Measurements from ENCODE around the gene CRYBB3. TPM values are rescaled to one million over a fixed set of nuclear protein-coding genes. Genes with fewer than 3 reads are reported as not detected.

Gene CRYBB3
- total RNA-seq, 1 experiment from 2014 or later: 0.64 TPM

DNA sequence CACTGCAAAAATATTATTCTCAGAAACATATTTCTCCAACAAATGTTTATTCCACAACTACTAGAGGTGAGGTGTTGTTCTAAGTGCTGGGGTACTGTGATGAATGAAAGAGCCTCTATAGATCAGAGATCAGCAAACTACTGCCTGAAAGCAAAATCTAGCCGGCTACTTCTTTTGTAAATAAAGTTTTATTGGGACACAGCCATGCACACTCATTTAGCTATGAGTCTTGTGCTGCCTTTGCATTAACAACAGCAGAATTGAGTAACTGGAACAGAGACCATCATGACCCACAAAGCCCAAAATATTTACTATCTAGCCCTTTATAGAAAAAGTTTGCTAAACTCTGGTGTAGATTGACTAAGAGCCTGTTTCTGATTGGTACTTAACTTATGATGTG is 37.1 kb upstream of the CRYBB3 start (continued):
- TF ChIP-seq CEBPB (IDR thresholded peaks at IDR 0.05; ENCODE audit: low read depth) (no peak), ELF1 (IDR thresholded peaks at IDR 0.05; ENCODE audit: borderline replicate concordance, low read depth) (no peak), EZH2phosphoT487 (IDR thresholded peaks at IDR 0.05; ENCODE audit: borderline replicate concordance) (no peak), TCF7L2 (IDR thresholded peaks at IDR 0.05; ENCODE audit: borderline replicate concordance, extremely low read depth, insufficient read depth, insufficient read length) (no peak), RAD21 (IDR thresholded peaks at IDR 0.05; ENCODE audit: low read depth) (no peak), EZH2 (IDR thresholded peaks at IDR 0.05) (no peak), JUND (IDR thresholded peaks at IDR 0.05) (no peak), SRF (IDR thresholded peaks at IDR 0.05; ENCODE audit: low read depth) (no peak), EGR1 (IDR thresholded peaks at IDR 0.05; ENCODE audit: low read depth) (no peak), CBX3 (IDR thresholded peaks at IDR 0.05; ENCODE audit: low read depth) (no peak)
- TF ChIP-seq, protein P1, sequence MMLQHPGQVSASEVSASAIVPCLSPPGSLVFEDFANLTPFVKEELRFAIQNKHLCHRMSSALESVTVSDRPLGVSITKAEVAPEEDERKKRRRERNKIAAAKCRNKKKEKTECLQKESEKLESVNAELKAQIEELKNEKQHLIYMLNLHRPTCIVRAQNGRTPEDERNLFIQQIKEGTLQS (IDR thresholded peaks at IDR 0.05): no peak
- TF ChIP-seq, protein P2, sequence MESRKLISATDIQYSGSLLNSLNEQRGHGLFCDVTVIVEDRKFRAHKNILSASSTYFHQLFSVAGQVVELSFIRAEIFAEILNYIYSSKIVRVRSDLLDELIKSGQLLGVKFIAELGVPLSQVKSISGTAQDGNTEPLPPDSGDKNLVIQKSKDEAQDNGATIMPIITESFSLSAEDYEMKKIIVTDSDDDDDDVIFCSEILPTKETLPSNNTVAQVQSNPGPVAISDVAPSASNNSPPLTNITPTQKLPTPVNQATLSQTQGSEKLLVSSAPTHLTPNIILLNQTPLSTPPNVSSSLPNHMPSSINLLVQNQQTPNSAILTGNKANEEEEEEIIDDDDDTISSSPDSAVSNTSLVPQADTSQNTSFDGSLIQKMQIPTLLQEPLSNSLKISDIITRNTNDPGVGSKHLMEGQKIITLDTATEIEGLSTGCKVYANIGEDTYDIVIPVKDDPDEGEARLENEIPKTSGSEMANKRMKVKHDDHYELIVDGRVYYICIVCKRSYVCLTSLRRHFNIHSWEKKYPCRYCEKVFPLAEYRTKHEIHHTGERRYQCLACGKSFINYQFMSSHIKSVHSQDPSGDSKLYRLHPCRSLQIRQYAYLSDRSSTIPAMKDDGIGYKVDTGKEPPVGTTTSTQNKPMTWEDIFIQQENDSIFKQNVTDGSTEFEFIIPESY (IDR thresholded peaks at IDR 0.05; ENCODE audit: extremely low read depth, insufficient replicate concordance, low read length): no peak

DNA sequence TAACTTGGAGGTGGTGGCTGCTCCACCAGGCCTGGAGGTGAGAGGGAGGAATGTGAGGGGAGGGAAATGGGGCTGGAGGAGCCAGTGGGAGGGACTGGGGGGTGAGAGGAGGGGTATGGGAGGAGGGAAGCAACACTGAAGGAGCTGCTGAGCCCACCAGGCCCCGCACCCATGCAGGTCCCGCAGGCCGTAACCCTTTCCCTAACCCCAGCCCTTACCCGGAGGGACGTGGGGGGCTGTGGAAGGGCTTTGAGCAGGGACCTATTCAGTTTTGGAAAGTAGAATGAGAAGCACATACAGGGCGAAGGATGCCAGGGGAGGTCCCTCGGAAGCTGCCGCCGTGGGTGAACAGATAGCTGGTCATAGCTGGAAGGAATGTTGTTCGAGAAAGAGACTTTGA is 33.9 kb upstream of the CRYBB3 start:
- Histone ChIP-seq H3K4me2 (ENCODE audit: low read length) (no peak overlapping the region), H4K20me1 (ENCODE audit: insufficient read depth) (no peaks in the 10 kb centered on the region), H3K9me3 (ENCODE audit: control insufficient read depth in 1 of 2, insufficient read depth in 1 of 2, low read depth in 1 of 2, low read length in 2 of 2) (no peaks in the 10 kb centered on the region), H3K4me1 (ENCODE audit: control insufficient read depth in 1 of 2, insufficient read depth in 2 of 2, low read length in 2 of 2) (peaks cover 37 to 40% of the 10 kb centered on the region in 2 experiments), H3K9me2 (ENCODE audit: insufficient read depth) (no peaks in the 10 kb centered on the region), H3K4me3 (replicated peaks in 1 of 2; ENCODE audit: low read depth in 1 of 2, low read length in 2 of 2) (no peak overlapping the region), H3K9ac (ENCODE audit: low read length) (no peak overlapping the region), H3K79me2 (ENCODE audit: insufficient read depth, low read length) (0 out of 2 replicates have a peak, but pooled peaks cover 6% of the 10 kb centered on the region), H2AFZ (ENCODE audit: low read depth, low read length, poor library complexity, severe bottlenecking) (no peak overlapping the region), H3K36me3 (ENCODE audit: control insufficient read depth in 1 of 2, insufficient read depth in 2 of 2, low read length in 2 of 2) (no peaks in the 10 kb centered on the region), H3K27ac (ENCODE audit: low read depth, low read length) (no peak overlapping the region), H3K27me3 (ENCODE audit: insufficient read depth, low read length) (no peaks in the 10 kb centered on the region)
- POLR2A ChIA-PET: no interaction called here
- DNase-seq (ENCODE audit: low read depth, low spot score) (no peak), ATAC-seq (no peak)
- BruUV-seq (replicated peaks): no TSS peak
- intact Hi-C loops (cut with micrococcal nuclease): no loop called here
- TF ChIP-seq, protein P3, sequence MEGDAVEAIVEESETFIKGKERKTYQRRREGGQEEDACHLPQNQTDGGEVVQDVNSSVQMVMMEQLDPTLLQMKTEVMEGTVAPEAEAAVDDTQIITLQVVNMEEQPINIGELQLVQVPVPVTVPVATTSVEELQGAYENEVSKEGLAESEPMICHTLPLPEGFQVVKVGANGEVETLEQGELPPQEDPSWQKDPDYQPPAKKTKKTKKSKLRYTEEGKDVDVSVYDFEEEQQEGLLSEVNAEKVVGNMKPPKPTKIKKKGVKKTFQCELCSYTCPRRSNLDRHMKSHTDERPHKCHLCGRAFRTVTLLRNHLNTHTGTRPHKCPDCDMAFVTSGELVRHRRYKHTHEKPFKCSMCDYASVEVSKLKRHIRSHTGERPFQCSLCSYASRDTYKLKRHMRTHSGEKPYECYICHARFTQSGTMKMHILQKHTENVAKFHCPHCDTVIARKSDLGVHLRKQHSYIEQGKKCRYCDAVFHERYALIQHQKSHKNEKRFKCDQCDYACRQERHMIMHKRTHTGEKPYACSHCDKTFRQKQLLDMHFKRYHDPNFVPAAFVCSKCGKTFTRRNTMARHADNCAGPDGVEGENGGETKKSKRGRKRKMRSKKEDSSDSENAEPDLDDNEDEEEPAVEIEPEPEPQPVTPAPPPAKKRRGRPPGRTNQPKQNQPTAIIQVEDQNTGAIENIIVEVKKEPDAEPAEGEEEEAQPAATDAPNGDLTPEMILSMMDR (IDR thresholded peaks at IDR 0.05 in 2 of 3, conservative IDR thresholded peaks at IDR 0.05 in 1 of 3; ENCODE audit: borderline replicate concordance in 1 of 3, insufficient read depth in 1 of 3, low read depth in 2 of 3, low read length in 2 of 3): no peak
- TF ChIP-seq ZNF274 (IDR thresholded peaks at IDR 0.05; ENCODE audit: low read depth, low read length) (no peak), POLR2A (IDR thresholded peaks at IDR 0.05; ENCODE audit: borderline replicate concordance, extremely low read depth, insufficient read depth, insufficient read length) (no peak), EGR1 (IDR thresholded peaks at IDR 0.05; ENCODE audit: low read depth) (no peak), RAD21 (IDR thresholded peaks at IDR 0.05; ENCODE audit: low read depth) (no peak), ZFX (IDR thresholded peaks at IDR 0.05) (no peak), EZH2phosphoT487 (IDR thresholded peaks at IDR 0.05; ENCODE audit: borderline replicate concordance) (no peak), SP1 (IDR thresholded peaks at IDR 0.05; ENCODE audit: low read depth) (no peak), SRF (IDR thresholded peaks at IDR 0.05; ENCODE audit: low read depth) (no peak), EZH2 (IDR thresholded peaks at IDR 0.05) (no peak)
- TF ChIP-seq, protein P4, sequence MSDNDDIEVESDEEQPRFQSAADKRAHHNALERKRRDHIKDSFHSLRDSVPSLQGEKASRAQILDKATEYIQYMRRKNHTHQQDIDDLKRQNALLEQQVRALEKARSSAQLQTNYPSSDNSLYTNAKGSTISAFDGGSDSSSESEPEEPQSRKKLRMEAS (IDR thresholded peaks at IDR 0.05): no peak
- TF ChIP-seq, protein P1 (IDR thresholded peaks at IDR 0.05): no peak
- CTCF ChIA-PET: no interaction called here
- RAD21 ChIA-PET (ENCODE audit: low non-redundant PET in 1 of 2, low total read pairs in 2 of 2, uncharacterized antibody in 2 of 2, unreplicated experiment in 2 of 2): no interaction called here

All from HCT116 (cell line).